HG03565 (cell line): ENCODE data around the gene FLT1.

ENCODE experiments used
- ATAC-seq: cut with Tn5 transposase; IDR thresholded peaks from one replicate; pipeline ENCODE4 v1.9.1; 2021; ENCODE audit warnings: mild to moderate bottlenecking, moderate library complexity; ENCODE audit not compliant: unreplicated experiment

FLT1 gene

GRCh38 chr13:28488376-28489005 is 6.4 kb downstream of the FLT1 start:
- no peak for ATAC-seq

GRCh38 chr13:28485996-28486543 is 8.9 kb downstream of the FLT1 start:
- no peak for ATAC-seq

GRCh38 chr13:28485551-28485950 is 9.4 kb downstream of the FLT1 start:
- no peak for ATAC-seq

- ATAC-seq, result no peak
Observed at GRCh38 chr13:28485097-28485496, 9.8 kb downstream of the FLT1 start.

DNA sequence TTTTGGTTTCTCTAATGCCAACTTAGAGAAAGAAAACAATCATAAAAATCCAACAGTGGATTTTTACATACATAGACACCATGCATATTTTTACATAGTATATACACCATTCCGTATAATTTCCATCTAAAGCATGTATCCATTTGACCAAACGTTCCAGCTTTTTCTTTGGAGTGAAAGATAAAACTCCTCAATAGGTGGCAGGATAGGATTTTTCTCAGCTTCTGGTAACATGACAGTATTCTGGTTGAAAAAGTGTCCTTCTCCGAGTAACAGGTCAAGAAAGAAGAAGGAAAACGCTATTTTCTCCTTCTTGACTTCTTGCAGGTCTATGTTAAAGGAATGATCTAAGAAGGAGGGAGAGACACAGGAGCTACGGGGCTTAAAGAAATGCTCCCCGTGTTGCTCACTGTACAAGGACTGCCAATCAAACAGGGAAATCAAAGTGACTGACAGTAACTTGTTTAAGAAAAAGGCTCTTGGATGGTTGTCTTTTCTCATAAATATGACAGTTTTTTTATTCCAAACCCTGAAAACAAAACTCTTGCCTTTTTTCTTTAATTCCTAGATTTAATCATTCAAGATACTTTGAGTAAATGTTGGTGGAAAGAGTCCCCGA is 11.5 kb downstream of the FLT1 start:
- no peak for ATAC-seq

DNA sequence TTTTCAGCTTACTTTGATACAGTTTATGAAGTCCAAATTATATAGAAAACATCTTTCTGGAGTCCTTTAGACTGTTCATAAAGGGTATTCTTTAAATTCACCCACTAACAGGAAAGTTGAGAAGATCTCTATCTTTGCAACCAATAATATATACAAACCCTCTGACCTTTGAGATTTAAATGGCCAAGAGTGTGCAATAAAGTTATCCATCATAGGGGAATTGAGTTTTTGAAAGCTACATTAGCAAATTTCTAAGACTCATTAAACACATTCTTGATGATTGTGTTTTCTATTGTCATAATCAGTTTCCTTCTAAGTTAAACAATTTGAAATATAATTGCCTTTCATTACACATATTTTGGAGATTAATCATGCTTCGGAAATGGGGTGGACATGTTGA is 15.9 kb downstream of the FLT1 start:
- no peak for ATAC-seq

- ATAC-seq, result no peak
Observed at GRCh38 chr13:28478127-28478526, 16.8 kb downstream of the FLT1 start.

DNA sequence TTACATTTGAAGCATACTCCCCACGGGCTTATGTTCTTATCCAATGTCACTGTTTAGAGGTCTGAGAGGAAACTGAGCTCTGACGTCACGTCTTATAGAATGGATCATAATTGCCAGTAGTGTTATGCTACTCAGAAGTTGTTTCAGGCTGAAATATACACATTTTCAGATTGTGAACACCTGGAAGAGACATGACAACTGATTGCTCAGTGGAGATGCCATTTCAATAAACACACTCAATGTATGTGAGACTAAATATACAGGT is 17.3 kb downstream of the FLT1 start:
- no peak for ATAC-seq

DNA sequence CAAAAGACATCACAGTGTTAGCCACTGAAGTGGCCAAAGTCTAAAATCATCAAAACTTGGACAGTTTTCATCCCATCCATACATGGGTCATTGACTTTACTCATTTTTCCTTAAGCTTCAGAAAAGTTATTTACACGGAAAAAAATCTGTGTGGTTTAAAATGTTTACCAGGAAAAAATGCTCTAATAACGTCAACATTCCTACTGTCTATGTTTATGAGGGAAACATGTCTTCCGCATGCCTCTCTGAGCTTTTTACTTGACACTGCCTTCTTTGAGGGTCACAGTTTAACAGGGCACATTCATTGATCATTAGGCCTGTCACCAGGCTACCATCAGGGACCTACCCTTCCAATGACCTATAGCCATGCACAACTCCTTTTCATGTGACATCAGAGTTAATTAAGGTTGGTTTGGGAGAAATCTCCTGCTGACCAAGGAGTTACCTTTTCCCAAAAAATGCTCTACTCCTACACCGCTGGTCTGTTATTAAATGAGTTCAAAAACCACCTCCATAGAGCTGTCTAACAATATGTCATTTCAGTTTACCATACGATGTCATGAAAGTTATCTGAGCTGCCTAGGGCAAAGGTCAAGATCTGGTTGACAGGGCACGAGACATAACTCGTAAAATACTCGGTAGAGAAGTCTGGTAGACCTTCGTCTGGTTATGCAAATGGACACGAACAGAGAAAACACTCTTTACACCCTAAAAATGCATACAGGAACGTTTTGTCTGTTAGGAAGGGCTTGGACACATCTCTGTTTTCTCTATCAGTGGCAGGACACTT is 17.8 kb downstream of the FLT1 start:
- no peak for ATAC-seq

GRCh38 chr13:28475916-28476725 is 18.8 kb downstream of the FLT1 start:
- ATAC-seq, result no peak

DNA sequence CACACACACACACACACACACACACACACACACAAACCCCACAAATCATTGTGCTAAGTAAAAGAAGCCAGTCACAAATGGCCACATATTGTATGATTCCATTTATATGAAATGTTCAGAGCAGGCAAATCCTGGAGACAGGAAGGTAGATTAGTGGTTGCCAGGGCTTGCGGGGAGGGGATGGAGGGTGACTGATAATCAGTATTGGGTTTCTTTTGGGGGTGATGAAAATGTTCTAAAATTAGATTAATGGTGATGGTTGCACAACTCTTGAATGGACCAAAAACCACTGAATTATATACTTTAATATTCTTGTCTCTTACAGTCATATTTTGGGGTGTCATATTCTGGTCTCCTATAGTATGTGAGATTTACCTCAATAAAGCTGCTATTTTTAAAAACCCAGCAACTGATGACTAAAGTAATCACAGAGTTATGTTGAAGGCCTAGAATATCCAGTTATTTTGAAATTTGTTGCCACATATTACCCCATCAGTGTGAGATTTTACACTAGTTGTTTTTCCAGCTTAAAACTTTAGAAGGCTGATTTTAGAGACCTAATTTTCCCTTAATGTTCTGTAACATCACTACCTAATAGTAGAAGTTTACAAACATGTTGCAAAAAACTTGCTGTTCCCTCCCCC is 20.3 kb downstream of the FLT1 start:
- ATAC-seq, result no peak

- no peak for ATAC-seq
Observed at GRCh38 chr13:28473044-28473443, 21.9 kb downstream of the FLT1 start.

DNA sequence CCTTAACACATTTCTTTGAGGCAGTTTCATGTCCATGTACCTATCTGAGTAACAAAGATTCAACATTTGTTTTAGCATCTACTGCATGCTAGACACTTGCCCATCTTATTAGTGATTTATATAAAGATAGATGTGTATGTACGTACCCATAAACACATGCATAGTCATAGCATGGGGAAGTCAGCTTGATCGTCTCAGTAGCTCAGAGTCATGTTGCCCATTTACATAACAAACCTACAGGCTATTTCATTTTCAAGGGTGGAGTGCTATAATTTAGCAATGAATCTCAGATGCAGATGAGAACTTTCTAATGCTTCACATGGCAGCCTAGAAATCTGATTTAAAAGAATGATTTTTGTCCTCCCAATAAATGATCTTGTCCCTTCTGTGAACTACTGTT is 23.5 kb downstream of the FLT1 start:
- no peak for ATAC-seq

DNA sequence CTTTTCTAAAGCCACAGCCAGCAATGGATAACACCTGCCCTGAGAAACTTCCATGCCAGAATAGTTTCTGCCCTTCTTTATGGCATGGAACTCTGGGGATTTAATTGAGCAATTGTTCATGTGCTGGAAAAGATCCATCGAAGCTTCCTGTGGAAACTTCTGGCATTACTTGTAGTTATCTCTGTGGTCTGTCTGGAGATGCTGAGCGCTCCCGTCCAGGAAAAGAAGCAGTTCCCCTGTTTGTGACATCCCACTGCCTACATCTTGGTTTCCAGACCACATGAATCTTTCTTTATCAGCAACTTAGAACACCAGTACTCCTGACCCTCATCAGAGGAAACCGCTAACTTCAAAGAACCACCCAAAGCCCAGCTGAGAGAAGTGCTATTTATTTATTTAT is 24.6 kb downstream of the FLT1 start:
- no peak for ATAC-seq

- ATAC-seq, result no peak
Observed at GRCh38 chr13:28469316-28469715, 25.6 kb downstream of the FLT1 start.

GRCh38 chr13:28468023-28468915 is 26.7 kb downstream of the FLT1 start:
- ATAC-seq, result no peak

GRCh38 chr13:28467034-28467433 is 27.9 kb downstream of the FLT1 start:
- no peak for ATAC-seq

GRCh38 chr13:28466151-28466550 is 28.8 kb downstream of the FLT1 start:
- ATAC-seq, result no peak

DNA sequence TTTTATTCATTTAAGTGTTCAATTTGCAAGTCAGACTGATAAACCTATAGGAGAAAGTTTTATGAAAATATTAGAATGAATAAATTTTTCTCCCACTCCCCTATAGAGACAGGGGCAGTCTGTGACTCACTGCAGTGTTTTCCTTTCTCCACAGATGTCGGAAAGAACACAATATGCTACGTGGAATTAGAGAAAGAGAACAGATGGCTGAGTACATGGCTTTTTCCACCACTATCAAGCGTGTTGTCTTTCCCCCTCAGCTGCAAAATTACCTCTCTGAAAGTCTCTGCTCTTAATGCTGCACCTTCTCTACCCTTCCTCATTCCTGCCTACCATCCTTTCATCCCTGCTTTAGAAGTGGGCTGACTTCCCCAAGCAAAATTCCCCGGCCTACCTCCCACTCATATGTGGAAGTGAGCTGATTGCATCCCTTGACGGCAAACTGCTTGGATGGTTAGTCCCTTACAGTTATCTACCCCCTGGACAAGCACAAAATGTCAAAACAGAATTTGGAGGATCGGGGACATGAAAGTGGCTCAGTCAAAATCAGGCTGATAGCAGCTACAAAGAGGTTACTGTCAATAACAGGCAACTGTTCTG is 30.0 kb downstream of the FLT1 start:
- ATAC-seq, result no peak
